ENCODE data around the gene CASTOR1.
"Not testable (repeated sequence)": the region's sequence is repeated elsewhere in the genome, so short reads cannot be mapped to it uniquely, and the experiment has no call there.

The CASTOR1 gene

DNA sequence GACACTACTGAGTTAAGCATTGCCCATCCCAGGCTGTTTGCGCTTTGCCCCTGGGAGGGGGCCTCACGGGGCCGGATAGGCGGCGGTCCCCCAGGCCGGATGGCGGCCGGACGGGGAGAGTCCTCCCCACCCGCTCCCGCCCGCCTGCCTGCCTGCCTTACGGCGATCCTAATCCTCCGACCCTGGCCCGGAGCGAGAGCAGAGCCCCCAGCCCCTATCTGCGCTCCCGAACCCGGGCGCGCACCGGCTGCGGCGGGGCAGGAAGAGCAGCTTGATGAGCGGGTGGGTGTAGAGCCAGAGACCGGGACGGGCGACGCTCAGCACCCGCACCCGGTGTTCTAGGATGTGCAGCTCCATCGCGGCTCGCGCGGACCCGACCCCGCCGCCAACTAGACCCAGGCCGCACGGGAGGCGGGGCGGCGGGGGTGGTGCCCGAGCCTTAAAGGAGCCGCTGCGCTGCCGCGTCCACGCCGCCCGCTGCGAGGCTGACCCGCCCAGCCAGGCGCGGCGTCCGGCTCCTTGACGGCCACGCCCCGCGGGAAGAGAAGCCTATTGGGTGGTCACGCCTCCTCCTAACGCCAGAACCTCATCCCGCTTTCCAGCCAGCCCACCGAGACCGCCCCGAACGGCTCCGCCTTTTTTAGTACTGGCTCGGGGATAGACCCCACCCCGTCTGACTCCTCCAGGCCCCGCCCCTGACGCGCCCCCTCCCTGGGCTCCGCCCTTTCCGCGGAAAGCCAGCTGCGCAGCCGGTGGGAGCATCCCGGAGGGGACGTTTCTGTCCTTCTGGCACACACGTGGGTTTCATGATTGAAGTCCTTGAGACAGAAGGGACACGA, at the start of gene CASTOR1:
CASTOR1 (minus strand) TSS at position 365 of the 839 bp plus-strand sequence; CDS start at position 357, 8 bp downstream.
- DNase-seq (ENCODE audit: low spot score), result peak; percentile 100

DNA sequence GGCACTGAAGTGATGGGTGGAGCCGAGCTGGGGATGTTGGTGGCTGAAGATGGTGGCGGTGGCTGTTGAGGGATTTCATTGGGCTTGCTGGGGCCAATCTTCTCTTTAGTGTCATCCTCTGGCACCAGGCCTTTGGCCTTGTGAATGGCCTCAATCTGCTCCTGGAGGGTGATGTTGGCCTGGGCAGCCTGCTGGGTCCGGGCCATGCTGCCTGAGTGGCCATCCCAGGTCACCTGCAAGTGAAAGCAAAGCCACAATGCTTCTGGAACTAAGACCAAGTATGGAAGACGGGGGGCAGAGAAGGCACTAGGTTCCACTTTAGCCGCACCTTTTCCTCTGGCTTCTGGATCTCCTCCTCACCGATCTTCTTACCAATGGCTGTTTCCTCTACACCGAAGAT, 49.5 kb upstream of the CASTOR1 start:
- no peak for DNase-seq (ENCODE audit: low spot score)

DNA sequence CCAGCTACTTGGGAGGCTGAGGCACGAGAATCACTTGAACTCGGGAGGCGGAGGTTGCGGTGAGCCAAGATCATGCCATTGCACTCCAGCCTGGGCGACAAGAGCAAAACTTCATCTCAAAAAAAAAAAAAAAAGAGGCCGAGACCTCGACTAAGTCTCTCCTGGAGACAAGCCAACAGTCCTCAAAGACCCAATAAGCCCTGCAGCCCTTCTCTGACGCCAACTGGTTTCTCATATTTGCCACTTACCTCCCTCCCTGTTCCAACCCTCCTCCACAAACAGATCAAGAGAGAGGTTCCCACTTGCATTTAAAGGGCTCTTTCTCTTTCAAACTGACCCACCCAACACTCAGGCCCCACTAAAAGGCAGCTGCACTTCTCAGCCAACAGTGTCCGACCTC, 49.0 kb upstream of the CASTOR1 start:
- not testable (repeated sequence) for DNase-seq (ENCODE audit: low spot score)

DNA sequence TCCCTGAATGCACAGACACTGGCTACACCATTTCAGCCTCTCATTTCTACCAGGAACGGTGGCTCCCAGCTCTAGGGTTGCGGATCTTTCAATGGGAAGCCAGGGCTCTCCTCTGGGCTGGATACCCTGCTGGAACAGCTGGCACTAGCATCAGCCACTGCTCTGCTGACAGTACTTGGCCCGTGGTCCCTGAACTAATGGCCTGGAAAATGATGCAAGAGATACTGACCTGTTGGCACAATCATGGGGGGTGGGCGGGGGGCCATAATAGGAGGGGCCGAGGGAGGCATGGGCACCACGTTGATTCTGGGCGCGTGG, 48.1 kb upstream of the CASTOR1 start:
- no peak for DNase-seq (ENCODE audit: low spot score)

DNA sequence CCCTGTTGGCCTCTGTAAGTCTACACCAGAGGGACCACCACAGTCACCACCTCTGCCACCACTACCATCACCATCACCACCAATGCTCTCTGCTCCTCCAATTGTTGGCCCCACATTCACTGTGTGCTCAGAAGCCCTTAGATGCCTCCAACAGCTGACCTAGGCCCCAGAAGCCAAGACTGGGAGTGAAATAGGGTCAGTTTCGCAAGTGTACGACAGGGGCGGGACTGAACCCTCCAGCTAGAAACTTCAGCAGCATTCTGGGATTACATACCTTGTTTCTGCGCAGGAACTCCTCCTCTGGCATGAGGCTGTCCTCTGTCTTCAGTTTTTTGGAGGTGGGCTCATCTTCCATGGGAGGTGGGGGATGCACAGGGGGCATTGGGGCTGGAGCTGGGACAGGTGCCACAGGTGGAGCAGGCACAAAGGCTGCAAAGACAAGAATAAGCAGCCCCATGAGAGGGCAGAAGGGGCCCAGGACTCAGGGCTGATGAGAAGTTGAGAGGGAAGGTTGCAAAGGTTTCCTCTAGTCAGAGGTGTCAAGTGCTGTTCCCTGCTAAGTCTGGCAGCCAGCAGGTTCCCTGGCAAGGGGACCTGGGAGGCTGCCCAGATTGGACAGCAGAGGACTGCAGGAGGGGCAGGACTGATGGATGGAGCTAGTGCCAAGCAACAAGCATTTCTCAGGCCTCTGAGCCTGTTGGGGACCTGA, 47.6 kb upstream of the CASTOR1 start:
- DNase-seq (ENCODE audit: low spot score), result no peak

DNA sequence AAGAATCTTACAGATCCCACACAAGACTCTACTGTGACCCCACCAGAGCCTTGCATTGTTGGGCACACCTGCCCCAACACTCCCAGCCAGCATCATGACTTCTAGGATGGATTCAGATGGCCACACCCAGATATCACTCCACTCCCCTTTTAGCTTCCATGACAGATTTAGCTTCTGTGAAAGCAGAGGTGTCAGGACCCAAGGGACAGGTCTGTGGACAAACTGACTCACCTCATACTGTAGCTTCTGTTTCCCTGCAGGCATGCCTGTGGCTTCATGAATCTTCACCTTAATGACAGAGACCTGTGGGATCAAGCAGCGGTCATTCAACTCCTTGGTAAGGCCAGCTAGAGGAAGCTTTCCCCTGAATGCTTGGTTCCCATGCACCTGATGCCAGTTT, 45.9 kb upstream of the CASTOR1 start:
- no peak for DNase-seq (ENCODE audit: low spot score)

- no peak for DNase-seq (ENCODE audit: low spot score)
Observed at GRCh38 chr22:30334646-30335045, 45.3 kb upstream of the CASTOR1 start.

- DNase-seq (ENCODE audit: low spot score), result no peak
Observed at GRCh38 chr22:30333707-30334087, 44.4 kb upstream of the CASTOR1 start.

- peak; percentile 90 for DNase-seq (ENCODE audit: low spot score)
Observed at GRCh38 chr22:30332994-30333706, 43.8 kb upstream of the CASTOR1 start.

- DNase-seq (ENCODE audit: low spot score), result peak; percentile 98
Observed at GRCh38 chr22:30332551-30332950, 43.2 kb upstream of the CASTOR1 start.

GRCh38 chr22:30328466-30329049, 39.3 kb upstream of the CASTOR1 start:
- no peak for DNase-seq (ENCODE audit: low spot score)

- DNase-seq (ENCODE audit: low spot score), result no peak
Observed at GRCh38 chr22:30327864-30328345, 38.6 kb upstream of the CASTOR1 start.

DNA sequence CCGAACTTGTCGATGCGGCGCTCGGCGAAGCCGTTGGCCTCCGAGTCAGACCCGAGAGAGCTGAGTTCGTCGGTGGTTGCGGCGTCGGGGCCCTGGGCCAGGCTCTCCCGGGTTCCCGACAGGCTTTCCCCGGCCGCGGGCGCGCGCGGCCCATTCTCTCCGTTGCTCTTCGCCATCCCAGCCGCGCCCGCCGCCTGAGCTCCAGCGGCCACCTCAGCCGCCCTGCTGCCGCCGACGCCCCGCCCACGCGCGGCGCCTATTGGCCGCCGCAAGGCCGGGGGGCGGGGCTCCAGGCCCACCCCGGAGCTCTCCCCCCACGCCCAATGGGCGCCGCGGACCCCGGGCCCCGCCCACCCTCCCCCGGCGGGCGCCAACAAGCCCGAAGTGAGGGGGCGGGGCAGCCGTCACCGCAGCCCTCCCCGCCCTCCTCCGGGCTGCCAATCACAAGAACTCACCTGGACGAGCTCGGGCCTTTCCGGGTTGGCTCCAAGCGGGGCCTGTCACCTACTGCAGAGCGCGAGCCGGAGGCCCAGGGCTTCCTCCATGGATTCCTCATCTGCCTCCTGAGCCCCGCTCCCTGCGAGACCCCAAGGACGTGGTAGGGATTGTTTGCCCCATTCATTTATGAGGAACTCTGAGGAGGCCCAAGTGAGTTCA, 37.5 kb upstream of the CASTOR1 start, which contains the start of gene TBC1D10A:
TBC1D10A (minus strand) TSS at position 236 of the 657 bp plus-strand sequence; CDS start at position 176, 60 bp downstream.
- peak; percentile 97 for DNase-seq (ENCODE audit: low spot score)

DNA sequence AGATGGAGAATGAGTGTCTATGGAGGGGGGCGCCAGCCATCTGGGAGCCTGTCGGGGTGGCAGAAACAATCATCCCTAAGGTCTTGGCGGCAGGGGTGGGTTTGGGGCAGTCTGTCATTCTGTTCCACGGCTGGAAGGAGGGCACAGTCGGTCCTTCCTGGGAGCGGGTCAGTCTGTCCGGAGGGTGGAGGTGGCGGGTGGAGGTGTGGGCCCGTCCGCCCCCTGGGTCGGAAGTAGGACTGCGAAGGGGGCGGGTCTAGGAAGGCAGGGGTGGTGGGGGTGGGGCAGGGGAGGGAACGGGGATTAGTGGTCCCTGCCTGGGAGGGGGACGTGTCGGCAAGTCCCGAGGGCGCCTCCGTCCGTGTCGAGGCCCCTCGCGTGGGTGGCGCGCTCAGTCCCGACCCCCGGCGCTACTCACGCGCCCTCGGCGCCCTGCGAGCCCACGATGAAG, 37.0 kb upstream of the CASTOR1 start:
- no peak for DNase-seq (ENCODE audit: low spot score)

- DNase-seq (ENCODE audit: low spot score), result no peak
Observed at GRCh38 chr22:30325724-30326254, 36.5 kb upstream of the CASTOR1 start.

DNA sequence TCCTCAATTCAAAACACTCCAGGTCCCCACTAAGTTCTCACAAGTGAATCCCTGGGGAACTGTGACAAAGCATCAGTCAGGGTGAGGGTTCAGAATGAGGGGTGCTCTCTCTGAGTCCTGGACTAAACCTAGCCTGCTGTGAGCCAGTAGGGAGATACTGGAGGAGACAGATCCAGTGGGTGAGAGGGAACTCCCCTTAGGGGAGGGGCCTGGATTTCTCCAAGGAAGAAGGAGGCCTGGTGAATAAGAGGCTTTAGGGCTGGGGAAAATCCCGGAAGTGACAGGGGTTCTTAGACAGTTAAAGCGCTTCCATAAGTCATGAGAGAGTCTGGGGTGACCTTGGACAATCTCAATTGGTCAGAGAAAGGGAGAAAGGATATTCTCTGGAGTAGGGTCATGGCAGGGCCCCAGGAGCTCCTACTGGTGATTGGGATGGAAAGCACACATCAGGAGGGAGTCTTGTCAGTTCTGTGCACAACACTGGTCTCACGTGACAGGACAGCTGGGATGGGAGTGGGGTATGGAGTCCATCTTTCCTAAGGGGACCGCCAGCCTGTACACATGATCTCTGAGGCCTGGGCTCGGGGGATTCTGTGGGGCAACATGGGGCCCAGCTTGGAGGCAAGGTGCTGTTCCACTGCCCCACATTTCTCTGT, 35.9 kb upstream of the CASTOR1 start:
- peak; percentile 89 for DNase-seq (ENCODE audit: low spot score)

DNA sequence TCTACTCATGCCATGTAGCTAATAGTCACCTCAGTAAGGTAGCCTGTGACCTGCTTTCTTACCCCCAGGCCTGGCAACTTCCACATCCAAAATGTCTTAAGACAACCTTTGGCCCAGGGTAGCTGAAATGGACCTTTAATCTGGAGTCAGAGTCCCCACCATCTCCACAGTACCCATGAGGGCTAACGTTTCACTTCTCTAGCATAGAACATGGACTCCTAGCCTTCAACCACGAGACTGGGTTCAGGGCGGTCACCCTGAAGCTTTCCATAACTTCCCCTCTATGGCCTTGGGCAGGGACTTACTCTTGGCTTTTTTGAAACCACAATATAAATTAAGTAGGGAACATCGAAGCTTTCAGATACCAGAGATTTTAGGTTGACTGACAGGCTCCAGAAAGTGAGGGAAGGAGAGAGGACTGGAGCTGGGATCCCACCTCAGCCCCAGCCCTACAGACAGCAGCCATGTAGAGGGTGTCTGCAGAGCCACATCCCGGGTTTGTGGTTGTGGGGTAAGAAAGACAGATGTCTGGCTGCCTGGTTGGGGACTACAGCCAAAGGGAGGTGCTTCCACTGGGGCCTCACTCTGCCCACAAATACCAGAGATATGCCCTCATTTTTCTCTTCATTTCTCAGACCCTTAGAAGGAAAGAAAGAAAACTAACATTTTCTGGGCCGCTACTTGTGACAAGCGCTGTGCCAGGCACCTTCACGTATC, 34.9 kb upstream of the CASTOR1 start:
- no peak for DNase-seq (ENCODE audit: low spot score)

- no peak for DNase-seq (ENCODE audit: low spot score)
Observed at GRCh38 chr22:30323246-30323645, 33.9 kb upstream of the CASTOR1 start.

GRCh38 chr22:30321461-30321860, 32.2 kb upstream of the CASTOR1 start:
- DNase-seq (ENCODE audit: low spot score), result no peak

DNA sequence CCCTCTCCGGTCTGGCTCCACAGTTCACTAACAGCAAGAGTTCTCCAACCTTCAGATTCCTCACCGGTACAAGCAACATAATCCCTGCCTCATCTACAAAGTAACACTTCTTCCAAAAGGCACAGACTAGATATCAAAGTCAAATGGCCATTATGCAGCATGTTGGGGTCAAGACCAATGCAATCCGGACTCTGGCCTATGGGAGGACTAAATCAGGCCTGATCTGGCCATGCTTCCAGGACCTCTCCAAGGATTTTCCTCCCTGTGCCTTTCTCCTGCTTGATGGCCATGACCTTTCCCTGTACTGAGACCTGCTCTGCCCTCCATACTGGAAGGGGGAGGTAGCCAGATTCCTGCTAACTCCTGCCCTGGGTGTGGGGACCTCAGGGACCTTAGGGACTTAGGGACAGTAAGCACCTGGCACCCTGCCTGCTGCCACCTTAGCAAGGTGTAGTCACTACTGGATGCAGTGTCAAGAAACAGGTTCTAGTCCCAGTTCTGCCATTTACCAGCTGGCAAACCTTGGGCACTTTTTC, 30.8 kb upstream of the CASTOR1 start:
- no peak for DNase-seq (ENCODE audit: low spot score)

Data from COLO829 (cell line).